K562 (cell line): ENCODE results near the gene PLEKHM1. TPM values are rescaled to one million over a fixed set of nuclear protein-coding genes. Genes with fewer than 3 reads are reported as not detected.

ENCODE experiments used
- C11orf30 ChIP-seq: fragments of 450-650 bp; IDR thresholded peaks from 2 replicates; pipeline ENCODE4 v1.6.1; 2016; ENCODE audit warnings: low read depth, mild to moderate bottlenecking
- CTCFL ChIP-seq: IDR thresholded peaks from 2 replicates; pipeline ENCODE4 v1.6.1; 2011; ENCODE audit warnings: borderline replicate concordance, low read depth, mild to moderate bottlenecking, moderate library complexity, low read length; ENCODE audit not compliant: insufficient read depth, poor library complexity, severe bottlenecking
- DMBX1 ChIP-seq: fragments of 250-450 bp; sonication (Bioruptor Pico); IDR thresholded peaks from 2 replicates; pipeline ENCODE4 v1.8.0; 2022; ENCODE audit warnings: inconsistent platforms, mild to moderate bottlenecking, moderate library complexity, borderline replicate concordance
- HDAC1 ChIP-seq, 2 experiments: fragments of 450-650 bp; IDR thresholded peaks; 2 replicates each; pipeline ENCODE4 v1.6.1; 2016 to 2017; ENCODE audit warnings: inconsistent platforms in 1 of 2, mild to moderate bottlenecking in 1 of 2, moderate library complexity in 1 of 2
- HIVEP1 ChIP-seq: fragments of 250-450 bp; sonication (Bioruptor Pico); IDR thresholded peaks from 2 replicates; pipeline ENCODE4 v1.4.0; 2020; ENCODE audit warnings: mild to moderate bottlenecking
- HLTF ChIP-seq: fragments of 450-650 bp; IDR thresholded peaks from 2 replicates; pipeline ENCODE4 v1.6.1; 2016
- KDM2B ChIP-seq: fragments of 250-450 bp; sonication (Bioruptor Pico); IDR thresholded peaks from 2 replicates; pipeline ENCODE4 v1.8.0; 2021; ENCODE audit warnings: mild to moderate bottlenecking, moderate library complexity
- MEIS2 ChIP-seq: fragments of 450-650 bp; IDR thresholded peaks from 2 replicates; pipeline ENCODE4 v1.6.1; 2014; ENCODE audit warnings: mild to moderate bottlenecking; ENCODE audit not compliant: partially characterized antibody
- MNT ChIP-seq, 2 experiments: fragments of 450-650 bp; conservative IDR thresholded peaks; 2 replicates each; pipeline ENCODE4 v1.6.1; 2017; ENCODE audit warnings: mild to moderate bottlenecking in 2 of 2, moderate library complexity in 2 of 2
- MXI1 ChIP-seq: IDR thresholded peaks from 2 replicates; pipeline ENCODE4 v1.6.1; 2011; ENCODE audit warnings: low read depth, mild to moderate bottlenecking, improper control_type of control experiment, low read length
- PTRF ChIP-seq: fragments of 450-650 bp; IDR thresholded peaks from 2 replicates; pipeline ENCODE4 v1.6.1; 2016; ENCODE audit warnings: mild to moderate bottlenecking, missing genetic modification characterization, missing compliant biosample characterization
- SFPQ ChIP-seq: fragments of 200-400 bp; formaldehyde crosslinking; IDR thresholded peaks from 2 replicates; pipeline ENCODE4 v1.6.1; 2017; ENCODE audit warnings: mild to moderate bottlenecking, low read depth, low read length, moderate library complexity
- STAG1 ChIP-seq: sonication (generic); formaldehyde crosslinking; IDR thresholded peaks from 2 replicates; pipeline ENCODE4 v1.5.0; 2020; ENCODE audit warnings: missing genetic modification reagents, borderline replicate concordance
- ZBTB7A ChIP-seq: IDR thresholded peaks from 2 replicates; pipeline ENCODE4 v1.6.1; 2011; ENCODE audit warnings: low read depth, mild to moderate bottlenecking, low read length, moderate library complexity, borderline replicate concordance; ENCODE audit not compliant: control insufficient read depth
- ZFP36 ChIP-seq: fragments of 150-350 bp; IDR thresholded peaks from 2 replicates; pipeline ENCODE4 v1.6.1; 2018; ENCODE audit warnings: low read length, low read depth; ENCODE audit not compliant: partially characterized antibody
- ZNF431 ChIP-seq: sonication (generic); formaldehyde crosslinking; IDR thresholded peaks from 2 replicates; pipeline ENCODE4 v1.8.0; 2022; ENCODE audit warnings: mild to moderate bottlenecking, missing genetic modification reagents
- ZNF592 ChIP-seq: fragments of 450-650 bp; IDR thresholded peaks from 2 replicates; pipeline ENCODE4 v1.6.1; 2017; ENCODE audit warnings: antibody characterized with exemption, mild to moderate bottlenecking
- polyA plus RNA-seq, 8 experiments: library from polyadenylated mRNA; depleted of rRNA in 4 of 8; stranded (reverse) in 5 of 8; unstranded in 3 of 8; fragments of >200 nt; fragmentation: Nextera tagmentation in 2 of 8; fragmentation: Illumina TruSeq in 1 of 8; extraction: Ambion mirVana in 2 of 8; extraction: Trizol in 1 of 8; gene quantifications; 2 replicates each; pipeline versions ENCODE4 v1.2.1 to v1.2.3, GENCODE V29; 2011 to 2014; ENCODE audit warnings: inconsistent platforms in 1 of 8, missing spikeins in 1 of 8
- total RNA-seq, 7 experiments: library from RNA; depleted of rRNA in 6 of 7; stranded (reverse); fragments of >200 nt in 6 of 7; fragmentation: Illumina TruSeq in 2 of 7; extraction: Trizol in 2 of 7; gene quantifications; 2 replicates each; pipeline versions ENCODE4 v1.2.1 to v1.2.3, GENCODE V29; 2011 to 2021; ENCODE audit warnings: low replicate concordance in 1 of 7

Gene PLEKHM1
- total and polyA plus RNA-seq, 9 of the 15 experiments (the other 6 are each of a cell fraction or from before 2014, with no cell fraction given), result 0.13 to 23.3 (median 5.7) TPM

- TF ChIP-seq SFPQ (no peak), KDM2B (CRISPR knock-in tag) (peak; percentile 9; the same call in 1 of the 2 replicates), HDAC1 (IDR thresholded peaks at IDR 0.05) (no peak), ZFP36 (peak; percentile 2), ZNF431 (CRISPR knock-in tag) (no peak), HIVEP1 (no peak), ZNF592 (peak; percentile 19; the same call in 1 of the 2 replicates), STAG1 (peak; percentile 66; the same call in 1 of the 2 replicates), MNT (conservative IDR thresholded peaks at IDR 0.05) (peak in 1 of 2 experiments; percentile 52; a peak in 1 of 4 replicates), PTRF (no peak), C11orf30 (peak; percentile 78), MEIS2 (peak; percentile 44), CTCFL (peak; percentile 70), MXI1 (no peak), DMBX1 (CRISPR knock-in tag) (no peak), ZBTB7A (peak; percentile 36; the same call in 1 of the 2 replicates), HLTF (0 out of 2 replicates have a peak, but pooled peaks have one; percentile 62)
Observed at GRCh38 chr17:45428050-45428617, 62.4 kb downstream of the PLEKHM1 start (continued).
